Activated CD8-positive, alpha-beta memory T cell treated with anti-CD3 and anti-CD28 coated beads for 48 hours (primary cell): ENCODE measurements around the gene DOK4.
"Not testable (repeated sequence)": the region's sequence is repeated elsewhere in the genome, so short reads cannot be mapped to it uniquely, and the experiment has no call there.

Experiments used
- DNase-seq, 3 experiments: peaks; one replicate each; pipeline ENCODE4 v3.0.0-alpha.2; 2020; ENCODE audit warnings: low read depth in 2 of 3, low spot score in 2 of 3

The DOK4 gene

DNA sequence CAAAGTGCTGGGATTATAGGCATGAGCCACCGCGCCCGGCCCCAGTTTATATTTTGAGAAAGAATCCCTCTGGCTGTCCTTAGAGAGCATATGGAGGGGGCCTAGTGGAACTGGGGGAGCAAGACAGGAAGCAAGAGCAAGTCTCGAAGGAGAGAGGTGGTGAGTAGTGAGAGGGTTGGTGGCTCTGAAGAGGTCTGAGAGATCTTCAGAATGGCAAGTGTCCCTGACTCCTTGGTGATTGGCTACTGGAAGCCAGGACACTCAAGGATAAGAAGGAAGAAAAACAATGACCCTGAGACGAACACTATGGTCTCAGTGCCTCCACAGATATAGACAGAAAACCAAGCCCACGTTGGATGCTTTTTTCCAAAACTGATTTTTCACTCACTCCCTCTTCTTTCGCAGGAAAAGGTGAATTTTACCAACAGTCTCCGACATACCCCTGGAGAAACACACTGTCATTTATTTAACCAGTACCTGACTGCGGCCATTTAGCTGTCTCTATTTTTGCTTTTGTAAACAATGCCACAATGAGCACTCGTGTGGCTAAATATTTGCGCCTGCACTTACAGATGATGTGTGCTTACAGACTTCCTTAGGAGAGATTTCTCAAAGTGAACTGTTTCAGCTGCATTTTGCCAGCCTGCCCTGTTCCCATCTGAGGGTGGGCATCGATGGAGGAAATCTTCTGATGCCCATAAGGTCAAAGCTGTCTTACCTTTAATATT lies 15.9 kb upstream of the DOK4 start:
- DNase-seq = no peak

DNA sequence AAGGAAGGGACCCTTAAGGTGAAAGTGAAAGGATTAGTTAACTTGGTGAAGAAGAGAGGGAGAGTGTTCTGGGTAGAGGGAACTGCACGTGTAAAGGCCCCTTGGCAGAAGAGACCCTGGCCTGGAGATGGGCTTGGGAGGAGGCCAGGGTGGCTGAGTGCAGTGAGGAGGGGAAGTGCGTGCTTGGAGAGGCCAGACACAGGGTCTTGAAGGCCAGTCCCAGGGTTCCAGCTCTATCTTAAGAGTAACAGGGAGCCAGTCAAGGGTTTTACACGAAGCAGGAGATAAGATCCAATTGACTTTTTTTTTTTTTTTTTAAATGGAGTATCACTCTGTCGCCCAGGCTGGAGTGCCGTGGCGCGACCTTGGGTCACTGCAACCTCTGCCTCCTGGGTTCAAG lies 15.2 kb upstream of the DOK4 start:
- DNase-seq = no peak

DNA sequence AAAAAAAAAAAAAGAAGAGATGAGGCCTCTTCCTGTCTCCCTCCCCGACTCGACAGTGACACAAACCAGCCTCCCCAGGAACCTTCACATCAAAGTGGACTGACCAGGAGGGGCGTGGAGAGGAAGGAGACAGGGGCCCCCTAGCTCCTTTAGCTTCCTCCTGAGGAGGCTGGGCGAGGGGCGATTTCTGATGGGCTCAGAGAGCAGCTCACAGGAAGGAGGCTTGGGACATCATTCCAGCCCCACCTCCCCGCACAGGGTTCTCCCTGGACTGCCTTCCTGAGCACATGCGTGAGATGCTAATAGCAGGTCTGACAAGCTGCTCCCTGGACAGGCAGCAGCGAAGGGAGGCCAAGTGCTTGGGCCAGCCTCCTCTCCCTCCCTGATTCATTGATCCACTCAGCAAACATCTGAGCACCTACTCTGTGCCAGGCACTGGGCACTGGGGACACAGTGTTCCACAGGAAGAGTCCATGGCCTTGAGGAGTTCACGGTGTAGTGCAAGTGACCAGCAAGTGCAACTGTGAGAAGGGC lies 14.4 kb upstream of the DOK4 start:
- DNase-seq = no peak

DNA sequence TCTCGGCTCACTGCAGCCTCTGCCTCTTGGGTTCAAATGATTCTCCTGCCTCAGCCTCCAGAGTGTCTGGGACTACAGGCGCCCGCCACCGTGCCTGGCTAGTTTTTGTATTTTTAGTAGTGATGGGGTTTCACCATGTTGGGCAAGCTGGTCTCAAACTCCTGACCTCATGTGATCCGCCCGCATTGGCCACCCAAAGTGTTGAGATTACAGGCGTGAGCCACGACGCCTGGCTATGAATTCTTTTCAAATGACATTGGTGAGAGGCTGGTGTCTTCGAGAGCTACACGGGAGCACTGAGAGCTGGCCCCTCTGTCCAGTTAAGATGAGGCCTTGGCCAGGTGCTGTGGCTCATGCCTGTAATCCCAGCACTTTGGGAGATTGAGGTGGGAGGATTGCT lies 13.6 kb upstream of the DOK4 start:
- not testable (repeated sequence) for DNase-seq

DNA sequence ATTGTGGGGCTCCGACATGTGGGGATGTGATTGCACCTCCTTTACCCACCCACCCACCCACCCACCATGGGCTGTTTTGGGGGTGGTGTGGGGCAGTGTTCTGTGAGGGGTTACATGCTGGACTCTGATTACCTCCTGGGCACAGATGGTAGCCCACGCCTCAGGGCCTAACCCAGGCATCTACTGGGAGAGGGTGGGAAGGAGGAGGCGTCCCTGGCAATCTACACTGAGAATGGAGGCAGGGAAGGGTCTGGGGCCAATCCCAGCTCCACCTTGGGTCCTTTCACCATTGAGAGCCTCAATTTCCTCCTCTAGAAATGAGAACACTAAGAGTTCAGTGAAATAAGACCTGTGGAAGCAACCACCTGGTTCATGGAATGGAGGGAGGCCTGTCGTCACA lies 11.7 kb upstream of the DOK4 start:
- DNase-seq = no peak

DNA sequence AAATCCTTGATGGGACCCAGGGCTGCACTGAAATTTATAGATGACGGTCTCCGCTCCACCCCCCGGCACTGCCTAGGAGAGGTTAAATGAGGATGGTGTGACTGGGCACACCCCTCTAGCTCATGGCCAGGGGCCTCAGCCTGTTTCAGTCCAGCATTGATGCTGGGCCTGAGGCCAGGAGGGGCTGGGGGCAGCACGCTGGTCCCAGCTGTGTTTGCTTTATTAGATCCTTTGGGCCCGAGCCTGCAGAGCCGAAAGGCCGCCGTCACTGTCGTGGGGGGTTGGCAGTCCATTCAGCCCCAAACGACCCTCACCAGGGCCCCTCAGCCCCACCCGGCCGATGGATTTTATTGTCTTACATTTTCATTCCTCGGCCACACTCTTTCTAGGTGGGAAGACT lies 10.8 kb upstream of the DOK4 start:
- no peak for DNase-seq

DNA sequence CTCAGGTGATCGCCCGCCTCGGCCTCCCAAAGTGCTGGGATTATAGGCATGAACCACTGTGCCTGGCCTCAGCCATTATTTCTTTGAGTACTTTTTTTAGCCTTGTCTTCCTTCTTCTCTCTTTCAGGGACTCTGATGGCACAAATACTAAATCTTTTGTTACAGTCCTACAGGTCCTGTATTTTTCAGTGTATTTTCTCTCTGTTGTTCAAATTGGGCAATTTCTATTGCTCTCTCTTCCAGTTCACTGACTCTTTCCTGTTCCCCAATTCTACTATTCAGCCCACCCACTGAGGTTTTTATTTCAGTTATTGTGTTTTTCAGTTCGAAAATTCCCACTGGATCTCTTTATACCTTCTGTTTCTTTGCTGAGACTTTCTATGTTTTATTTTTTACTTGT lies 7.5 kb upstream of the DOK4 start:
- DNase-seq = no peak

DNA sequence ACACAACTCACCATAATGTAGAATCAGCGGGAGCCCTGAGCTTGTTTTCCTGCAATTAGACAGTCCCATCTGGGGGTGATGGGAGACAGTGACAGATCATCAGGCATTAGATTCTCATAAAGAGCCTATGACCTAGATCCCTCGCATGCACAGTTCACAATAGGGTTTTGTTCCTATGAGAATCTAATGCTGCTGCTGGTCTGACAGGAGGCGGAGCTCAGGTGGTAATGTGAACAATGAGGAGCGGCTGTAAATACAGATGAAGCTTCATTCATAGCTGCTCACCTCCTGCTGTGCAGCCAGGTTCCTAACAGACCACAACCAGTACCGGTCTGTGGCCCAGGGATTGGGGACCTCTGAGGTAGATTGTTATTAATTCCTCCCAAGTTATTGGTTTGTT lies 2.9 kb upstream of the DOK4 start:
- no peak for DNase-seq

DNA sequence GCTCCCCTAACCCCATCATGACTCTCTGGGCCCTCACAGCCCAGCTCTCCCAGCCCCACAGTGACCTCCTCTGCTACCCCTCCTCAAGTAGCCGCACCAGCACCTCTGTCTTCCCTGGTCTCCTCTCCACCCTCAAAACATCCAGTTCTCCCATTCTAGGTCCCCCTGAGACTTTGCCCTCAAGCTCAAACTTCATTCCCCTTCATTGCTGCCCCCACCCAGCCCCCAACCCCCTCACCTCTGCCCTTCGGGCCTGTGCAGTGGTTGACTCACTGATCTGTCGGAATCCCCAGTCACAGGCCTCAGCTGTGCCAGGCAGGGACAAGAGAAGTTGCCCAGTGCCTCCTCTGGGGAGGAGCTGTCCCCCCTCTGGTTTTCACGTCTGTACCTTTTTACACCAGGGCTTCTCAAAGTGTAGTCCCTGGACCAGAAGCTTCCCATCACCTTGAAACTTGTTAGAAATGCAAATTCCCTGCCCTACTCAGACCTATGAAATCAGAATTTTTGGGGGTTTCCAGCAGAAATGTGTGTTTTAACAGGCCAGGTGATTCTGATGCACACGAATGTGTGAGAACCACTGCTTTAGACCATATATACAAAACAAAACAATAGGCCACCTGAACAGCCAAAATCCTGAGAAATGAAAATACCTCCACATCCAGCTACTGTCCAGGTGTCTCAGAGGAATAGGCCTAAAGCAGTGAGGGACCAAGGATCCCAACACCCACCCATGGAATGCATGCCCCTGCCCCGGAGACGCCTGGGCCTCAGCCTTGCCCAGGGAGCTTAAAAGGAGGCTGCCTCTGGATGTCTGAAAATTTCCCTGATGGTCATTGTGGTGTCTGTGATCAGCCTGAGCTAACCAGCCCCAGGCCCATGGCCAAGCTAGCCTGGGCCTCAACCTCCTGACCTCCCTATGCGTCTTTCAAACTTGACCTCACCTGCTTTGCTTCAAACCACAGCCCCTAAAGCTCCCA lies 853 bp upstream of the DOK4 start:
- DNase-seq = no peak

DNA sequence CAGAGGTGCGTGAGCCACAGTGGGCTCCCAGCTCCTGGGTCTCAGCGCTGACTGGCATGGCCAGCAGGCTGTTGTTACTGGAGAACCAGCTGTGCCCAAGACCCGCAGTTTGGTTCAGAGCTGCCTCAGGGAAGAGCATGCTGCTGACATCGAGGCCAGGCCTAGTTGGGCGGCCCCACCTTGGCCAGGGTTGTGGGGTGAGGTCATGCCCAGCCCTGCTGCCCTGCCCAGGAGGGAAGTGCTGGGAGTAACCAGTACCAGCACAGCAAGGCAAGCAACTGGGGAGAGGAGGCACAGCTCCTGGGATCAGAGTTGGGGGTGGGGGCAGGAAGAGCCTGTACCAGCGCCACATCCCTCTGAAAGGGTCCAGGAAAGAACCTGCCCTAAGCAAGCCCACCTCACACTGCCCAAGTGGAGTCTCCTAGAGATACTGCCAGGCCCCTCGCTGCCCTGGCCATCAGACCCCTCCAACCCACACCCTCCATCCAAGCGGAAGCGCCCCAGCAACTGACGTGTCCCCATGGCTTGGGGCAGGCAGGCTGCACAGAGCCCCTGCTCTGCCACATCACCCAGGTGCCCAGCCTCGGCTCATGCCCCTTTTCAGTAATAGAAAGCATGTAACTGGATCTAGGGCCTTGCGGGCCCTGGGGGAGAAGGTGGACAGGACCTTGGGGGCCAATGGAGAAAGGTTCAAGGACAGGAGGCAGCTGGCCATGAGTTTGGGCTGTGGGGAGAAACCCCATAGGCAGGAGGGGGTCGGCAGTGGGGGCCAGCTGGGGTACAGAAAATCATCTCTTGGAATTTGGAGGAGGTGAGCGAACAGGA lies 990 bp downstream of the DOK4 start:
- DNase-seq = no peak

DNA sequence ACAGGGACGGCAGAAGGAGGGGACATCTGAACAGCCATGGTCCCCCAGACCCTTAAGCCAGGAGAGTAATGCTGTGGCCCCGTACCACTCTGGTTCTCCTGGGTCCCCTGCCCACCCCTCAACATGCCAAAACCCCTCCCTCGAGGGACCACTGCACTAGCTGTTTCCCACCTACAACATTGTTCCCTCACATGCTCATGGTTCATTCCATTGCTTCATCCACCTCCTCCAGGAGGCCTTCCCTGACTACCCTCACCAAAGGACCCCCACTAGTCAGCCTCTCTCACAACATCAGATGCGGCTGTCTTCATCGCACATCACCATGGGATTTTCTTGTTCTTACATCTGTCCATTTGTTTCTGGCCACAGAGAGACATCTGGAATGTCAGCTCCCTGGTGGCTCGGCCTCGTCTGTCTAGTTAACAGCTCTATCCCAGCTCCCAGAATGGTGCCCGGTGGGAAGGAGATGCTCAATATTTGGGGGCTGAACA lies 1.7 kb downstream of the DOK4 start:
- no peak for DNase-seq

DNA sequence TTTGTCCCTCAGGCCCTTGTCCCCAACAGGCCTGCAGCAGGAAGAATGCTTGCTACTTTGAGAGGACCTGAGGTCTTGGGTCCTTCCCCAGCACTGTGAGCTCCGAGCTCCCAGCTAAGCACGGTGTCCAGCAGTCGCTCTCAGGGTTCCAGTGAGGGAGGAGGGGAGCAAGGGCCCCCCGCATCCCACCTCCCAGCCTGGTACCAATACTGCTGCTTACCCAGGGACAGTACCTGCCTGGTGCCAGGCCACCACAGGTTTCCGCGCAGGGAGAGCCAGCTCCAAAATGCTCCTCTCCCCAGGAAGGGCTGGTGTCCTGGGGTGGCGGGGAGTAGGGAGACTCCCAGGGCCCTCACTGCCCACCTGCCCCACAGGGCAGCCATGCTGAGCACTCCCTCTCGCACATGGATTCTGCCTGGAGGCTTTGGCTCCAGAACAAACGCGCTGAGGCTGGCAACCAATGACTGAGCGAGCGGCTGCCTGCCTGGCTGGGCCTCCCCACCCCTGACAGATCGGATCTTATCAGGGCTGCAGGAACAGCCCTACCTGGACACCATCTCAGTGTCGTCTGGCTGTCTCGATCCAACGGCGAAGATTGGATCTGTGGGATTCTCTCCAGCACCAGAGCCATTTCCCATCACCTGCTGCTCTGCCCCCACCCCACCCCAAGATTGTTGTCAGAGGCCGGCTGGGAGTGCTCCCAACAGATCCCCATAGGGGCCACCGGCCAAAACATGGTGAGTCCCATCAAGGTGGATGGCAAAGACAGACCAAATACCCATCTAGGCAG lies 2.4 kb downstream of the DOK4 start:
- DNase-seq = no peak

DNA sequence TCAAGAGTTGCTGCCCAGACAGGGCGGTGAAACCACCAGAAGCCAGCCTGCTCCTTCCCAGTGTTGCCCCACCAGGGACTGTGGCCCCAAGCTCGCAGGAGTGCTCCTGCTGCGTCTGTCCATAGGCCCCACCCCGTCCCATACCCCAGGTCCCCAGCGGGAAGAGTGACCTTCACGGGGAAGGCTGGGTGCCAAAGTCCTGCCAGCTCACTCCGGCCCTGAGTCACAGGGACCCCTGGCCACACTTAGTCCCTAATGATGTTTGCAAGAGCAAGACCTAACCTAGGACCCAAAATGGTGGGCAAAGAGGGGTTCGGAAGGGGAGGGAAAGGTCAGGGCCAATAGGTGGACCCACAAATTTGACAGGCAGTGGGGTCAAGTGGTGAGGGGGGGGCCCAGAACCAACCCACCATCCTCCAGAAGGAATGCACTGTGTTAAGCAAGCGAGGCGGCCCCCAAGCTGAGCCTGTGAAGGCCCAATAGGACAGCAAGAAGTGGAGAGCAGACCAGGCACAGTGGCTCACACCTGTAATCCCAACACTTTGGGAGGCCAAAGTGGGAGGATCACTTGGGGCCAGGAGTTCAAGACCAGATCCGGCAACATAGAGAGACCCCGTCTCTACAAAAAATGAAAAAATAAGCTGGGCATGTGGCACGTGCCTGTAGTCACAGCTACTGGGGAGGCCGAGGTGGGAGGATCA lies 3.3 kb downstream of the DOK4 start:
- DNase-seq = no peak

DNA sequence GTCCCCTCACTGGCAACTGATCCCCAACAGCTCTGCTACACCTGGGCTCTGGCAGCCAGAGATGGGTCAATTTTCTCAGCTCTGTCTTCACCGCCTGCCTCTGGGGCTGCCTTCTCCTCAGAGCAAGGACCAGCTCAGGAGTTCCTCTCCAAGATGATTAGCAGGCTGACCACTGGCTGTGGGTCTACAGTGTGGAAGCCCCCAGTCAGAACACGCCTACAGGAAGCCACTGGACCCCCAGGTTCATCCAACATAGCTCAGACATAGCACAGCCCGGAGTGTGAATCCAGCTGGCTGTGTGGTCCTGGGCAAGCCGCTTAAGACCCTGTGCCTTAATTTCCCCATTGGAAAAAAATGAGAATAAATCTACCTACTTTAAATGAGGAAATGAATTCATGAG lies 4.9 kb downstream of the DOK4 start:
- DNase-seq = no peak

DNA sequence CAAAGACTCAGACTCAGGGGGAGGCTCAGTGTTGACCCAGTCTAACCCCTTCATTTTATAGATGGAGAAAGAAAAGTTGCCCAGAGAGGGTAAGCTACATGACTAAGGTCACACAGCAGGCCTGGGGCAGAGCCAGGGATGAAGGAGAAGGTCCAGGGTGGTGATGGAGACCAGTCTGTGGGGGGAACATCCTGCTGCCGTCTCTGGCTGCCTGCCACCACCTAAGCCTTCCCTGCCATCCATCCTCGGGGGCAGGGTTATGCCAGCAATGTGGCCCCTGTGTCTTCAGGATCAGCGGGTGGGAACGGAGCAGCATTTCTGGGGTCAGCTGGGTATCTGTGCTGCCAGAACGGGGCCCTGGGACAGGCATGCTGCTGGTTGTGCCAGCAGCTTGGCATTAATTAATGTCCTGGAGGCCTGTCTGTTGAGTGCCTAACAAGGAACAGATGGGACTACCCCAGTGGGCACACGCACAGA lies 5.5 kb downstream of the DOK4 start:
- DNase-seq = no peak

DNA sequence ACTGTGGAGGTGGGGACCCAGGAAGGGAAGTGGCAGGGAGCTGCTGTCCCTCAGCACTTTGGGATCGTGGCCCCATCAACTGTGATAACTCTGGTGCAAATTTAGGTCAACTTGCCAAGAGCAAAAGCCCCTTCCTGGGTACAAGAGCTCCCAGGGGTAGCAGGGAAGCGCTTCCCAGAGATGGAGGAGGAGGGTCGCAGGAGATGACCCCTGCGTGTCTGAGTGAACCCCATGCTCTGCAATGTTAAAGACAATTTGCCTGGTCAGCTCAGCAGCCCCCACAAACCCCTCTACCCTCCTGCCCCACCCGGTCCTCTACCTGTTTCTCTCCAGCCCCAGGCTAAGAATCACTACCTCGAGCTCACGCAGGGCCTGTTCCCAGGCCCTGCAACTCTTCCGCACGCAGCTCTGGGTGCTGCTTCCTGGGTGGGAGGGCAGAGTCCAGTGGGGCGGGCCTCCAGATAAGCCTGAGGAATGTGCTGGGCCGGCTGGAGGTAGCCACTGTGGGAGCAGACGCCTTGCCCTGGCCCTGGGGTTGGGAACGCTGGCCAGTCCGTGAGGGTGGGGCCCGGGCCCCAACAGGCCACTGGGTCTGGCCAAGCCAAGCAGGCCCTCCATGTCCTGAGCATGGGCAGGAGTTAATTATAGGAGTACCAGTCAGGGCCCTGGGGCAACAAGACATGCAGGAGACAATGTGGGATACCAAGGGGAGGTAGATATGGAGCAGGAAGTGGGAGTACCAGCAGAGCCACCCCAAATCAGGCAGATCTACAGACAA lies 6.1 kb downstream of the DOK4 start:
- no peak for DNase-seq

DNA sequence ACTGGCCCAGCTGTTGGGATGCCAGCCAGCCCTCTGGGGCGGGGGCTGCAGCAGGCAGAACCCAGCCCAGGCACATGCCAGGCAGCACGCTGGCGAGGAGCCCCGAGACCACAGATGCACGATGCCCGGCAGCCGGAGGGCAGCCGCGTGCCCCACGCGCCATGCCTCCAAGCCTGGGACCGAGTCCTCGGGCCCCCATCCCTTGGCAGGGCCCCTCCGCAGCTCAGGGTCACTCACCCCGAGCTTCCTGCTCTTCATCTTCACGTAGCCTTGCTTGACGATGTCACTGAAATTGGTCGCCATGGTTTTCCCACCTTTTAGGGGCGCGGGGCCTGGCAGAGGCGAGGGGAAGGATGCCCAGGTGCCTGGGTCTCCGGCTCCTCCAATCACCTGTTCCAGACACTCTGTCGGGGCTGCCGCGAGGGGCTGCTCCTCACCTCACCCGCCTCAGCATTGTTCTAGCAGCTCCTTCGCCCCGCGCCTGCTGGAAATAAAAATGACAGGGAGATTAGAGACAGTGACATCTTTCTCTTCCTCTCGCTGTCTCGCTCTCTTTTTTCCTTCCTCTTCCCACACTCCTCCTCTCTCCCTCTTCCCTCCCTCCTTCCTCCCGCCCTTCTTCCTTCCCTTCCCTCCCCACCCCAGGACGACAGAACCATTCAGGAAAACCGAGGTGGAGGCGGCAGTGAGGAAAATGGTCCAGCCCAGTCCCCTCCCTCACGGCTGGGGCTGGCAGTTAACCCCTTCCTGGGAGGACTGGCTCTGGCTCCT lies 6.9 kb downstream of the DOK4 start:
- no peak for DNase-seq
